GM13976 (cell line): ENCODE measurements around the gene PPP2R2D.

ENCODE experiments used
- DNase-seq: peaks from one replicate; pipeline ENCODE4 v3.0.0; 2012; ENCODE audit warnings: low spot score
- CTCF ChIP-seq: IDR thresholded peaks from 2 replicates; pipeline ENCODE4 v1.5.1; 2012; ENCODE audit warnings: borderline replicate concordance, mild to moderate bottlenecking; ENCODE audit not compliant: insufficient read depth; ENCODE audit errors: extremely low read depth, missing control alignments, control extremely low read depth
- in situ Hi-C: fragments of 300-500 bp; cut with MboI; formaldehyde crosslinking; loops from one replicate; pipeline ENCODE4 v1.12.0; 2022; ENCODE audit warnings: low sequenced_read_pairs, mixed read lengths, inconsistent platforms; ENCODE audit not compliant: unreplicated experiment

PPP2R2D gene

GRCh38 chr10:131970946-131971345, 70.1 kb downstream of the PPP2R2D start:
- no peak for DNase-seq
- TF ChIP-seq CTCF: no peak
- in situ Hi-C loops: no loop called here

- in situ Hi-C loops: no loop called here
Observed at GRCh38 chr10:131971591-131971990, 70.8 kb downstream of the PPP2R2D start.

GRCh38 chr10:131972474-131973071, 71.8 kb downstream of the PPP2R2D start:
- in situ Hi-C loops: no loop called here

More at GRCh38 chr10:131971591-131971990, 70.8 kb downstream of the PPP2R2D start:
- no peak for DNase-seq
- TF ChIP-seq CTCF: no peak

GRCh38 chr10:131973160-131973951, 72.5 kb downstream of the PPP2R2D start:
- no peak for DNase-seq
- TF ChIP-seq CTCF: no peak
- in situ Hi-C loops: no loop called here

More at GRCh38 chr10:131972474-131973071, 71.8 kb downstream of the PPP2R2D start:
- no peak for DNase-seq
- TF ChIP-seq CTCF: no peak

- no peak for DNase-seq
- in situ Hi-C loops: no loop called here
- TF ChIP-seq CTCF: no peak
Observed at GRCh38 chr10:131974034-131974817, 73.4 kb downstream of the PPP2R2D start.

- no peak for DNase-seq
- no peak for TF ChIP-seq CTCF
- in situ Hi-C loops: no loop called here
Observed at GRCh38 chr10:131975003-131975402, 74.2 kb downstream of the PPP2R2D start.
